Progenitor cell of endocrine pancreas (in vitro differentiated cells): ENCODE data around the gene RNF150. TPM values are rescaled to one million over a fixed set of nuclear protein-coding genes. Genes with fewer than 3 reads are reported as not detected.

Experiments
- DNase-seq: peaks from one replicate; pipeline ENCODE4 v3.0.0; 2021; ENCODE audit warnings: low spot score; ENCODE audit not compliant: unreplicated experiment
- H3K27ac Mint-ChIP-seq: 2 replicates; pipeline ENCODE4 v1.8.0; 2021; ENCODE audit warnings: mild to moderate bottlenecking, moderate library complexity, mixed read lengths
- H3K27me3 Mint-ChIP-seq: 2 replicates; pipeline ENCODE4 v1.8.0; 2021; ENCODE audit warnings: mixed read lengths
- H3K36me3 Mint-ChIP-seq: 2 replicates; pipeline ENCODE4 v1.8.0; 2022; ENCODE audit warnings: mixed read lengths; ENCODE audit not compliant: insufficient read depth
- H3K4me1 Mint-ChIP-seq: 2 replicates; pipeline ENCODE4 v1.8.0; 2021; ENCODE audit warnings: low read depth, mixed read lengths
- H3K4me3 Mint-ChIP-seq: 2 replicates; pipeline ENCODE4 v1.8.0; 2021; ENCODE audit warnings: low read depth, mild to moderate bottlenecking, moderate library complexity, mixed read lengths
- H3K9me3 Mint-ChIP-seq: 2 replicates; pipeline ENCODE4 v1.8.0; 2021; ENCODE audit warnings: low read depth, mixed read lengths
- total RNA-seq: library from RNA; stranded (reverse); gene quantifications from 2 replicates; pipeline ENCODE4 v1.2.1, GENCODE V29; 2021
- TF ChIP-seq, protein P1 (sequence below): fragments of 200-600 bp; sonication (generic); IDR thresholded peaks from one replicate; pipeline ENCODE4 v1.5.0; 2021; ENCODE audit warnings: antibody characterized with exemption, mild to moderate bottlenecking; ENCODE audit not compliant: unreplicated experiment

Gene RNF150
- total RNA-seq, 1 donor from 2014 or later, result 23.1 TPM

GRCh38 chr4:140926672-140927071 lies 206.6 kb downstream of the RNF150 start:
- no peak overlapping the region for H3K4me3 Mint-ChIP-seq
- TF ChIP-seq, protein P1, sequence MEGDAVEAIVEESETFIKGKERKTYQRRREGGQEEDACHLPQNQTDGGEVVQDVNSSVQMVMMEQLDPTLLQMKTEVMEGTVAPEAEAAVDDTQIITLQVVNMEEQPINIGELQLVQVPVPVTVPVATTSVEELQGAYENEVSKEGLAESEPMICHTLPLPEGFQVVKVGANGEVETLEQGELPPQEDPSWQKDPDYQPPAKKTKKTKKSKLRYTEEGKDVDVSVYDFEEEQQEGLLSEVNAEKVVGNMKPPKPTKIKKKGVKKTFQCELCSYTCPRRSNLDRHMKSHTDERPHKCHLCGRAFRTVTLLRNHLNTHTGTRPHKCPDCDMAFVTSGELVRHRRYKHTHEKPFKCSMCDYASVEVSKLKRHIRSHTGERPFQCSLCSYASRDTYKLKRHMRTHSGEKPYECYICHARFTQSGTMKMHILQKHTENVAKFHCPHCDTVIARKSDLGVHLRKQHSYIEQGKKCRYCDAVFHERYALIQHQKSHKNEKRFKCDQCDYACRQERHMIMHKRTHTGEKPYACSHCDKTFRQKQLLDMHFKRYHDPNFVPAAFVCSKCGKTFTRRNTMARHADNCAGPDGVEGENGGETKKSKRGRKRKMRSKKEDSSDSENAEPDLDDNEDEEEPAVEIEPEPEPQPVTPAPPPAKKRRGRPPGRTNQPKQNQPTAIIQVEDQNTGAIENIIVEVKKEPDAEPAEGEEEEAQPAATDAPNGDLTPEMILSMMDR, result no peak
- no peak overlapping the region for H3K27ac Mint-ChIP-seq
- no peaks in the 10 kb centered on the region for H3K27me3 Mint-ChIP-seq
- DNase-seq, result no peak
- H3K4me1 Mint-ChIP-seq, result peaks cover 4% of the 10 kb centered on the region
- peaks cover 3% of the 10 kb centered on the region for H3K36me3 Mint-ChIP-seq
- H3K9me3 Mint-ChIP-seq, result no peaks in the 10 kb centered on the region

DNA sequence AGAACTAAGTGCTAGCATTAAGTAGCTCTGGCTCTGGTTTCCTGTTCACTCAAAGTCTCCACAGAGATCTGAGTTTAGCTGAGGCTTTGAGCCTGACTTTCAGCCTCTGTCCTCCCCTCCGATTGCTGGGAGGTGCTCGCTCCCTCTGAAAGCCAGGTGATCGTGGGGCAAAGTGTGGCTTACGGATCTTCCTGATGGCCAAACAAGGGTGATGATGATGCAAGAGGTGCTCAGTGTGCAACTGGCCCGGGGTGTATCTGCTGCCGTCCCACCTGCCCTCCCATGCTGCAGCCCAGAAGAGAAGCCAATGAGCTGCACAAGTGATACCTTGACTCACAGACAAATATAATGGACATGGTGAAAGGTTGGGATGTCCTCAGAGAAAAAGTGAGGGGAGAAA lies 207.9 kb downstream of the RNF150 start:
- TF ChIP-seq, protein P1, result no peak
- no peaks in the 10 kb centered on the region for H3K27me3 Mint-ChIP-seq
- H3K9me3 Mint-ChIP-seq, result no peaks in the 10 kb centered on the region
- H3K4me3 Mint-ChIP-seq, result no peak overlapping the region
- peaks cover 2% of the 10 kb centered on the region for H3K36me3 Mint-ChIP-seq
- no peak overlapping the region for H3K27ac Mint-ChIP-seq
- no peaks in the 10 kb centered on the region for H3K4me1 Mint-ChIP-seq
- no peak for DNase-seq

- H3K4me1 Mint-ChIP-seq, result no peaks in the 10 kb centered on the region
- H3K9me3 Mint-ChIP-seq, result no peaks in the 10 kb centered on the region
- no peak for DNase-seq
- H3K27me3 Mint-ChIP-seq, result no peaks in the 10 kb centered on the region
- TF ChIP-seq, protein P1, result no peak
- no peaks in the 10 kb centered on the region for H3K36me3 Mint-ChIP-seq
- H3K27ac Mint-ChIP-seq, result no peak overlapping the region
- H3K4me3 Mint-ChIP-seq, result no peak overlapping the region
Measured at GRCh38 chr4:140924761-140925392, 208.4 kb downstream of the RNF150 start.

DNA sequence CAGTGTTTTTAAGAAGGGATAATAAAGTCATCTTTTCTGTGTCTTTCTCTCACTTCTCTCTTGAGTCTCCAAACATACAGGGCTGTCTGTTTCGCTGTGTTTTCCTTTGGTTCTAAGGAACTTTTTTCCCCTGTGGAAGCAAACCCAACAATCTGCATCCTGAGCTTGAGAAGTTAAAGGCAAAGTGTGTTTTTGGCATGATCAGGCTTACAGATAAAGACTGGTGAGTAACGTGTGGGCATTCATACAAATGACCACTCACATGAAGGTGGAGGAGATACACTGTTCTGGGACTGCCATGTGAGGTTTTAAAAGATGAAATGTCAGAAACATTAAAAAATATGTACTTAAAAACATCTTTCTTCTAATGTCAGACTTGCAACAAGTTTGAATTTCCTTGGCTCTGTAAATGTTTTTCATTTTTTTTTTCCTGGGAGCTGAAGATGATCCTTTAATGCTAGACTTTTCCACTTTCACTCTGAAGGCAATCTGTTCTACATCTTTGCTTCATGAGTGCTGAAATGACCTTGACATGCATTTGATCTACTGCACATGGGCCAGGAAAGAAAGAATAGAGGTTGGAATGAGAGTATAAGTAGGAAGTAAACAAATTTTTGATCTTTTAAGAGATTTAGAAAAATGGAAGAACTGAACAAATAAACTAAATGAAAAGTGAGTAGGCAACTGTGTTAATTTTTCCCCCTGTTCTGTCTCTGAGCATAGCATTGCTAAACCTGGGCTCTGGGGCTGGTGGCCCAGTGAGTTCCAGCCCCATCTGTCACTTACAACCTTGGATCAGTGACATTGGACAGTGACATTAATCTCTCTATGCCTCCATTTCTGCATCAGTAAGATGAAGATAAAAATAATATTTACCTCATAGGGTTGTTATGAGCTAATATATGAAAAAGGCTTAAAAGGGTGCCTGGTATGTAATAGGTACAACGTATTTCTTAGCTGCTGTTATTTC lies 226.0 kb downstream of the RNF150 start:
- no peak overlapping the region for H3K27ac Mint-ChIP-seq
- peaks cover 13% of the 10 kb centered on the region for H3K4me1 Mint-ChIP-seq
- no peak for DNase-seq
- peaks cover 7% of the 10 kb centered on the region for H3K36me3 Mint-ChIP-seq
- H3K9me3 Mint-ChIP-seq, result no peaks in the 10 kb centered on the region
- no peak overlapping the region for H3K4me3 Mint-ChIP-seq
- TF ChIP-seq, protein P1, result no peak
- no peaks in the 10 kb centered on the region for H3K27me3 Mint-ChIP-seq

DNA sequence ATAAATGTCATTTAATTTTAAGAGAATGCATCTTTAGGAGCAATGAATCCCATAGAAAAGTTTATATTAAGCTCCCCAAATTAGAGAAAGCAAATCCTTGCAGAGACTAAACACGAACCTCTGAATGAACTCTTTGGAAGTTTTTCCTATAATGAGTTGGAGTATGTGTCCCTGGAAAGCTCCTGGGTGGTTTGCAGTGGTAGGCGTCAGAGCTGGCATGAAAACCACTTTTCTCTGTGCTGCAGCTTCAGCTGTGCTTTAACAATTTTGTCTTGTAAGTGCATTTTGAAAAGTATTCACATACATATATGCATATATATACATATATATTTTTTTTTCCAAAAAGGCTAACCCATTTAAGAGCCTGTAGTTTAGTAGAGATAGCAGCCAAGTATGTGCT lies 228.4 kb downstream of the RNF150 start:
- TF ChIP-seq, protein P1, result no peak
- no peak overlapping the region for H3K4me3 Mint-ChIP-seq
- DNase-seq, result no peak
- H3K4me1 Mint-ChIP-seq, result peaks cover 15% of the 10 kb centered on the region
- H3K36me3 Mint-ChIP-seq, result peaks cover 6% of the 10 kb centered on the region
- no peaks in the 10 kb centered on the region for H3K9me3 Mint-ChIP-seq
- no peaks in the 10 kb centered on the region for H3K27me3 Mint-ChIP-seq
- no peak overlapping the region for H3K27ac Mint-ChIP-seq
